GM18951 (cell line): ENCODE results near the gene LMNA.
A peak's percentile ranks its signal among the peaks of the same experiment; 100 is the strongest.
"Not testable (repeated sequence)": the region's sequence is repeated elsewhere in the genome, so short reads cannot be mapped to it uniquely, and the experiment has no call there.

Experiments
- POLR2A ChIP-seq: IDR thresholded peaks from 4 replicates; pipeline ENCODE4 v1.6.1; 2011; ENCODE audit warnings: mild to moderate bottlenecking; ENCODE audit not compliant: insufficient read length, insufficient read depth; ENCODE audit errors: extremely low read depth
- in situ Hi-C: fragments of 300-500 bp; cut with MboI; formaldehyde crosslinking; loops from one replicate; pipeline ENCODE4 v1.12.0; 2022; ENCODE audit warnings: low sequenced_read_pairs, mixed read lengths, inconsistent platforms; ENCODE audit not compliant: unreplicated experiment

LMNA gene

GRCh38 chr1:156115514-156116374 lies 1.2 kb downstream of the LMNA start:
- TF ChIP-seq POLR2A, result no peak
- in situ Hi-C loops, result no loop called here

- in situ Hi-C loops, result not testable (repeated sequence)
Measured at GRCh38 chr1:156116731-156117130, 2.2 kb downstream of the LMNA start.

DNA sequence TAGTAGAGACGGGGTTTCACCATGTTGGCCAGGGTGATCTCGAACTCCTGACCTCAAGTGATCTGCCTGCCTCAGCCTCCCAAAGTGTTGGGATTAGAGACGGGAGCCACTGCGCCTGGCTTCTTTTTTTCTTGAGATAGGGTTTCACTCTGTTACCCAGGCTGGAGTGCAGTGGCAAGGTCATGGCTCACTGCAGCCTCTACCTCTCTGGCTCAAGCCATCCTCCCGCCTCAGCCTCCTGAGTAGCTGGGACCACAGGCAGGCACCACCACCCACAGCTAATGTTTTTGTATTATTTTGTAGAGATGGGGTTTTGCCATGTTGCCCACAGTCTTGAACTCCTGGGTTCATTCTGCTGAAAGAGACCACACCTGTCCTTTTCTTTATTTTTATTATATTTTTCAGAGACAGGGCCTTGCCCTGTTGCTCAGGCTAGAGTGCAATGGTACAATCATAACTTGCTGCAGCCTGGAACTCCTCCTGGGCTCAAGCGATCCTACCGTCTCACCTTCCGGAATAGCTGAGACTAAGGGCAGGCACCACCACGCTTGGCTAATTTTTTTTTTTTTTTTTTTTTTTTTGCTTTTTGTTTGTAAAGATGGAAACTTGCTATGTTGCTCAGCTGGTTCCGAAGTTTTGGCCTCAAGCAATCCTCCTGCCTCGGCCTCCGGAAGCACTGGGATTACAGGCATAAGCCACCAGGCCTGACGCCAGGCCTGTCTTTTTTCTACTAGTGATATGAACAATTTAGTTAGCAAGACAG lies 3.1 kb downstream of the LMNA start:
- in situ Hi-C loops, result no loop called here
- TF ChIP-seq POLR2A, result no peak

DNA sequence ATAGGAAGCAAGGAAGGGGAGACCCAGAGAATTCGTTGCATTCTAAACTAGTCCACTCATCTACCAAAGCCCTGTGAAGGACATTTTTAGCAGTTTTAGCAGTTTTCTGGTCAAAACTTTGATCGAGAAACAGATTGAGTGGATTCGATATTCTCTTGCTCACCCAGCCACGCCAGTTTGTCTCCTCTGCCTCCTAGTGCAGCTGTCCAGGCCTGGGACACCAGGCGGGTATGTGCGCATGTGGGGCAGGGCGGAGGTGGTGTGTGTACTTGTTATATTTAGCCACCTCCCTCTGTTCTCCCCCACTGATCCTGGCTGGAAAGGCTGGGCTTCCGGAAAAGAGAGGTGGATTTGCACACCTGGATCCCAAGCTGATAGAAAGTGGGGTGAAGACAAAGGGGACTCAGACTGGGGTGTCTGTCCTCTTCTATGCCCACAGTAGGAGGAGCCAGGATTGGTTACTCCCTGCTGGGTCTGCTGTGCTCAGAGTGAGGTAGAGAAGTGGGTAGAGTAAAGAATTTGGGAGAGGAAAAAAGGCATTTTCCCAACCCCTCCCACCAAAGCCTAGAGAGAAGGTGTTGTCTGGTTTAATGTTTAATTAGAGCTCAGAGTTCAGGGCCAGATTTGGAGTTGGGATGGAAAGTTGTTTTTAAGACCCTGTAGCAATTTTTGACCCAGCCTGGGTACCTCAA lies 3.8 kb downstream of the LMNA start:
- in situ Hi-C loops, result no loop called here
- TF ChIP-seq POLR2A, result no peak

DNA sequence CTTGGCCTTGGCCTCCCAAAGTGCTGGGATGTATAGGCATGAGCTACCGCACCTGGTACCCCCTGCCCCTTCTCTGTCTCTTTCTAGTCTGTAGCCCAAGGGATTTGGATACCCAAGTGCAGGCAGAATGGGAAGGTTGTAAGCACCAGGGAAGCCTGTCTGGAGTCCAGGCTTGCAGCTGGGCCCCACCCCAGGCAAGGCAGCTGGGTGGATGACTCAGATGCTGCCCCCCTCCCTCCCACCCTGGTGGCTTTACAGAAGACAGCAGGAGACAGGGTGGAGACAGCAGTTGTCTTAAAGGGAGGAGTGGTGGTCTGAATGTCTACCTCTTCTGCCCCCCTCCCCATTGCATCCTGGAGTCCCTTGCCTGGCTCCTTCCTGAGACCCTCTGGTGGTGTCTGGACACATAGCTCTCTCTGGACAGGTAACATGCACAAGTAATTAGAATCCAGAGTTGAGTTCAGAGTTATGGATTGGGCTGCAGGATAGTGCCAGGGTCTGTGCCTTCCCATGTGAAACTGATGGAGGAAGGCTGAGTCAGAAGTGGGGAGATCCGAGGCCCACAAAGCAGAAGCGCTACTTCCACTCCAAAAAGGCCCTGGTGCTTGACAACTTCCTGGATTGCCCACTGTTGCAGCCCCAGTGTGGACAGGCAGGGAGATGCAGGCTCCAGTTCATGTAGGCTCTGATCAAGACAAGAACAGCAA lies 5.1 kb downstream of the LMNA start:
- in situ Hi-C loops, result no loop called here
- TF ChIP-seq POLR2A, result no peak

DNA sequence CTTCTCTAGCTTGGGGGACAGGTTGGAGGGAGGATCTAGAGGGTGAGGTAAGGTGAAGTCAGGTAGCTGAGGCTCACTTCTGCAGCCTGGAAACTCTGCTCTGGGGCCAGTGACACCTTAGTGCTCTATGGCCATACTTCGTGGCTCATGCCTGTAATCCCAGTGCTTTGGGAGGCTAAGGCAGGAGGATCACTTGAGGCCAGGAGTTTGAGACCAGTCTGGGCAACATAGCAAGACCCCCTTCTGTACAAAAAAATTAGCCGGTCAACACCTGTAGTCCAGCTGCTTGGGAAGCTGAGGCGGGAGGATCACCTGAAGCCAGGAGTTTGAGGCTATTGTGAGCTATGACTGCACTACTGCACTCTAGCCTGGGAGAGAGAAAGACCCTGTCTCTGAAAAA lies 5.8 kb downstream of the LMNA start:
- no peak for TF ChIP-seq POLR2A
- in situ Hi-C loops, result no loop called here

DNA sequence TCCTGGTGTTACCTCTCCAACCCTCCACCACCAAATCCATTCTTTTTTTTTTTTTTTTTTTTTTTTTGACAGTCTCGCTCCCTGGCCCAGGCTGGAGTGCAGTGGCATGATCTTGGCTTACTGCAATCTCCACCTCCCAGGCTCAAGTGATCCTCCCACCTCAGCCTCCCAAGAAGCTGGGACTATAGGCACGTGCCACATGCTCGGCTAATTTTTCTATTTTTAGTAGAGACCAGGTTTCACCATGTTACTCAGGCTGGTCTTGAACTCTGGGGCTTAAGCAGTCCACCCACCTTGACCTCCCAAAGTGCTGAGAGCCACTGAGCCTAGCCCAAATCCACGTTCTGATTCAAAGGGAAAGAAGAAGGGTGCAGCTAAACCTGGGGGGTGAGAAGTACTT lies 6.5 kb downstream of the LMNA start:
- in situ Hi-C loops, result not testable (repeated sequence)

DNA sequence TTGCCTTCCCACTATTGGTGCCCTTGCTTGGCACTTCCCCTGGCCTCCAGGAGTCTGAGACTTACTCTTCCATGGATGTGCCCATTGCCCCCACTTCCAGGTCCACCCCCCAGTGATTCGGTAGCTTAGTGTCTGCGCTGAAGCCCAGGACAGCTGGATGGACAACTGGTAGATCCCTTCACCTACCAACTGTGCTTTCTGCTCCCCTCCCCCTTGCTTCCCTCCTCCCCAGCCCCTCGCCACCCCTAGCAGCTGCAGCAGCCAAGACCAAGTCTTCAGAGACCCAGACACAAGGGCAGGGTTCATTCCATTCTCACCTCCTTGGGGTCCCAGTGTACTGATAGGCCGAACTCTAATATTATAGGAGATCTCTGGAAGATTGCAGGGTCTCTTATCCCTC lies 6.9 kb downstream of the LMNA start:
- in situ Hi-C loops, result no loop called here

GRCh38 chr1:156122086-156122485 lies 7.6 kb downstream of the LMNA start:
- TF ChIP-seq POLR2A, result no peak
- in situ Hi-C loops, result no loop called here

More for the DNA sequence above, 6.9 kb downstream of the LMNA start:
- no peak for TF ChIP-seq POLR2A

- in situ Hi-C loops, result no loop called here
- no peak for TF ChIP-seq POLR2A
Measured at GRCh38 chr1:156122519-156123355, 8.2 kb downstream of the LMNA start.

- in situ Hi-C loops, result no loop called here
- TF ChIP-seq POLR2A, result peak; percentile 40
Measured at GRCh38 chr1:156123356-156124196, 9.1 kb downstream of the LMNA start.
